GM18498 (cell line): ENCODE measurements around the gene DOCK11.
A peak's percentile ranks its signal among the peaks of the same experiment; 100 is the strongest.

Source experiments
- ATAC-seq: cut with Tn5 transposase; IDR thresholded peaks from one replicate; pipeline ENCODE4 v1.9.1; 2021; ENCODE audit warnings: mild to moderate bottlenecking, moderate library complexity; ENCODE audit not compliant: unreplicated experiment

The DOCK11 gene

GRCh38 chrX:118499295-118499694, 3.7 kb downstream of the DOCK11 start:
- ATAC-seq = no peak

GRCh38 chrX:118502161-118502789, 6.7 kb downstream of the DOCK11 start:
- peak; percentile 45 for ATAC-seq

DNA sequence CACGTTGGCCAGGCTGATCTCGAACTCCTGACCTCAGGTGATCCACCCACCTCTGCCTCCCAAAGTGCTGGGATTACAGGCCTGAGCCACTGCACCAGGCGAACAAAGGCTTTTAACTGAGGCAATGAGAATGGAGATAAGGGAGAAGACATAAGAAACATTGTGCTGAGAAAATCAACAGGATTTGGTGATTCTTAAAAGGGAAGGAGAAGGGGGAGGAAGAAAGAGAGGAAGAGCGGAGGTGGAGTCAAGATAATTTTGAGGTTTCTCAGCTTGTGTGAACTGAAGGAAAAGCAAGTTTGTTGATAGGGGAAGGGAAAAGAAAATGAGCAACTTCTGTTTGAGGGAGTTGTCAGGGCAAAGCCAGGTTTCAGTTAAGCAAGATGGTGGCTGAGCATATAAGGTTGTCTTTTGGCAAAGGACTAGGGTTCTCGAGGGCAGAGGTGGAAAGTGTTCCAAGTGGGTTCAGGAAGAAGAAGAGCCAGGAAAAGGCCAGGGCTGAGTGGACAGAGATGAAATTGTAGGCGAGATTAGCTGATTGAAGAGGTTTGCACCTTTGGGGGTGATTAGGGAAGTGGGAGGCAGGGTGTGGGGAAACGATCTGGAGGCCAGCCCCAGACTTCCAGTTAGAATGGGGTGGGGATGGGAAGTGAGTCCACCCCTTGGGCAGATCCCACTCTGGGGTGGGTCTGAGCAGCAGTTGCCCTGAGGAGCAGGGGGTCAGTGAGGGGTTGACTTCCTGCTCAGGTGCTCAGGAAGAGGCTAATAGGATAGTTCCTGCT, 7.8 kb downstream of the DOCK11 start:
- ATAC-seq = no peak

GRCh38 chrX:118504581-118504980, 9.0 kb downstream of the DOCK11 start:
- no peak for ATAC-seq

DNA sequence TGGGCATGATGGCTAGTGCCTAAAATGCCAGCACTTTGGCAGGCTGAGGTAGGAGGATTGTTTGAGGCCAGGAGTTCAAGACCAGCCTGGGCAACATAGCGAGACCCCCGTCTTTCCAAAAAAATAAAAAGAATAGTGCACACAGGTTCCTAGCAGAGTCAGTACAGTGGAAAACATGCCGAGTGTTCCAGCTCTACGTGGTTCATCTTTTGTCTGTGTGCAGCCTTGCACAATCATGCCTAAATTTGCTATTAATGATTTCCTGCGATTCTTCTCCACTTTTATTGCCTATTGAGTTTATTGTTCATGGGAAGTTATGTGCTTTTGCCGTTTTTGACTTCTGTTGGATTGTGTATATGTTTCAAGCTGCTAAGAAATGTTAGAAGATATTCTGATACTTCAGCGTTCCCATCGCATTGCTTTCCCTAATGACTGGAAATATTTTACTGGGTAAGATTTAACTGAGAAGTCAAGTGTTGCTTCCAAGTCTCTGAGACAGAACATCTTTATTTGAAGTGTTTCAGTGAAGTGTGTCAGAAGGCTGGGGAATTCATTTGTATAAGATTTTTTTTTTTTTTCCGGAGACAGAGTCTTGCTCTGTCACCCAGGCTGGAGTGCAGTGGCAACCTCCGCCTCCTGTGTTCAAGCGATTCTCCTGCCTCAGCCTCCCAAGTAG, 11.3 kb downstream of the DOCK11 start:
- ATAC-seq = no peak

DNA sequence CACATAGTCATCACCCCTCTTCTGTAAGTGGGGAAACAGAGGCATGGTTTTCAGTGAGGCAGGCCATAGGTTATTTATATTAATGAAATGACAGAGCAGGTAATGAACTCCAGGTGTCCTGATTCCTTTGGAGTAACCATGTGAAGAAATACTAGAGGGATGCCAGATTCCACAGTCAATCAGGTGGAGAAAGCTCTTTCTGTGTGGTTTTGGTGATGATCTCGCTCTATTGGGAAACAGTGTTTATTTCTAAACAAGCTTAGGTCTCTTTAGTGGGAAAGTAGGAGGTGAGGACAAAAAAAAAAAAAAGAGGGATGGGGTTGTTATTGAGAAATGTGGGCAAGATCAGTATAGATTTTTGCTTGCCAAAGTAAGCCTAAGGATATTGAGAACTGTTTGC, 12.2 kb downstream of the DOCK11 start:
- ATAC-seq = no peak

DNA sequence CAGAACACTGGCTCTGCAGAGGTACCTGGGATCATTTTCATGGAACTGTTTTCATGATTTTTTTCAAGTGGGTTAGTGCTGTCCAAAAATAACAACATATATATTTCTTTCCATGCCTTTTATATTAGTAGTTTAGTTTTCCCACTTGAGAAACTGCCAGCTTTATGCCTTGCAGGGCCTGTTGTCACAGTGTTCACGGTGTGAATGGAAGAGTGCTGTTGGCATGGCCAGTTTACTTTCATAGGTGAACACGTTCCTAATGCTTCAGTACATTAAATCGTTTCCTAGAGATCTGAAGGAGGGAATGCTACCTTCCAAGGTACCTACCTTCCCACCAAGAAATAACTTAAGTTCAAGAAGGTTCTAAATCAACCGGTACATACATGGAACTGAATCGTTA, 12.6 kb downstream of the DOCK11 start:
- ATAC-seq = no peak

DNA sequence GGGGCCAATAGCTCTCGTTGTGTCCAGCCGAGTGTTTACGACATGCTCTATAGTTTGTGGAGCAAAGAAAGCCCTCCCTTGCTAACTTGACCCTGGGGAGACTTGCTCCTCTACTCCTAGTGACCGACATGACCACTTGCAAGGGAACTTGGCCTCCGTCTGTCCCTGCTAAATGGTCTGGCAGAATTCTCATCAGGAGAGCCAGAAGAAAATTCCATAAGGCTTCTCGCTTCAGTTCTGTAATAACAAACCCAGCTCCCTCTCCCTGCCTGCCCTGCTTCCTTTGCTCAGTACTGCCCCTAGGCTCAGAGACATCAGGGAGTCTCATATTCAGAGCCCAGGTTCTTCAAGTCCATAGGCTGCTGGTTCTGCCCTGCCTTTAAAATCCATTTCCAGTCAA, 13.0 kb downstream of the DOCK11 start:
- no peak for ATAC-seq

DNA sequence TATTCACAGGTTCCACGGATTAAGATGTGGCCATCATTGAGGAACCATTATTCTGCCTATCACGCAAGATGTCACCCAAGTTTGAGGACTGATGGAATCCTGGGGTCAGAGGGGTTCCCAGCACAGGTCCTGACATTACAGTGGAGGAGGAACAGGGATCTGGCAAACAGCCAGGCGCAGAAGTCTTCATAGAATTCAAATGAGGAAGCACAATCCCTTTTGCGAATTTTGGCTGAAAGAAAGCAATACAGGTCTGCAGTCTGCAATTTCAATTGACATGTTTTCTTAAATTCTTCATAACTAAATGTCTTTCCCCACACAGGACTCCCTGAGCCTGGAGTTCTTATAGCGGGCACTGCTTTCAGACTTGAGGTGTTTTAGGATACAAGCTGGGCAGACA, 14.5 kb downstream of the DOCK11 start:
- no peak for ATAC-seq

GRCh38 chrX:118513120-118513898, 17.7 kb downstream of the DOCK11 start:
- no peak for ATAC-seq

- no peak for ATAC-seq
Observed at GRCh38 chrX:118519411-118520215, 24.0 kb downstream of the DOCK11 start.

- ATAC-seq = no peak
Observed at GRCh38 chrX:118520216-118521206, 24.9 kb downstream of the DOCK11 start.

- no peak for ATAC-seq
Observed at GRCh38 chrX:118521435-118521834, 25.8 kb downstream of the DOCK11 start.

DNA sequence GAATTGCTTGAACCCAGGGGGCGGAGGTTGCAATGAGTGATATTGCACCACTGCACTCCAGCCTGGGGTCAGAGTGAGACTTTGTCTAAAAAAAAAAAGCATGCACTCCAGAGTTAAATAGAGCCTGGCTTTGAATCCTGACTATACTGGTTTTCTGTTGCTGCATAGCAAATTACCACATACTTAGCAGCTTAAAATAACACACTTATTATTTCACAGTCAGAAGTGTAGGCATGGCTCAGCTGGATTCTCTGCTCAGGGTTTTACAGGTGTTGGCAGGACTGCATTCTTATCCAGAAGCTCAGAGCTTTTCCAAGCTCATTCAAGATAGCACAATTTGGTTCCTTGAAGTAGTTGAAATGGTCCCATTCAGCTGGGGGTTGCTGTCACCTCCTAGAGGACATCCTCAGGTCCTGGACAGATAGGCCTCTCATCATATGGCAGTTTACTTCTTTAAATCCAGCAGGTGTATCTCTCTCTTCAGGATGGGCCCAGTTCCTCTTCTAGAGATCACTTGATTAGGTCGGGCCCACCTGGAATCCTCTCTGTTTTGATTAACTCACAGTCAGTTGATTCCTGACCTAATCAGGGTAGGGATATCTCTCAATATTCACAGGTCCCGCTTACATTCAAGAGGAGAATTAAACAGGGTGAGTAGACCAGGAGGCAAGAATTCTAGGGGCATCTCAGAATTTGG, 26.8 kb downstream of the DOCK11 start:
- ATAC-seq = no peak

DNA sequence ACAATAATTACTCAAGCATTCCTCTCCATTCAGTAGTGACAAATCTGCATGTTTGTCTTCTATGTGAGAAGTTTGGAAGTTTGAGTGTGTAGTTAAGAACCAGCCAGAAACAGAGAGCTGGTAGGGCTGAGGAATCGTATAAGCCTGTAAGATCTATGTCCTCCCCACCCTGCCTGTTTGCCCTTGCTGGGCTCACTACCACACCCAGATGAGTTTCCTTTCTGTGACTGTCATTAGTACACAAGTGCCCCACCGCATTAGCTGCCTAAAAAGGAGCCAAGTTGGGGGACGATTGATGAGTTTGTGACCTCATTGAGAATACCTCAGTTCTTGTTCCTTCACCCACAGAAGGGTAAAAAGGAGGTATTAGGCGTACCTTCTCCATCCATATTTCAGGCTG, 28.3 kb downstream of the DOCK11 start:
- no peak for ATAC-seq

DNA sequence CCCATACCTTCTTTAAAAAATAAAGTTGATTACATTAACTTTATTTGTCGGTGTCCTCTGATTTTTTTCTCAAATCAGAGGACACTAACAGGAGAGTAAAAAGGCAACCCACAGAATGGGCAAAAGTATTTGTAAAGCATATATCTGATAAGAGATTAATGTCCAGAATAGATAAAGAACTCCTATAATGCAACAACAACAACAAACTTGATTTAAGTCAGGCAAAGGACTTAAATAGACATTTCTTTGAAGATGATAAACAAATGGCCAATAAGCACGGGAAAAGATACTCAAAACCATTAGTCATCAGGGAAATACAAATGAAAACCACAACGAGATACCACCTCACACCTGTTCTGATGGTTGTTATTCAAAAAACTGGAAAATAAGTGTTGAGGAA, 28.7 kb downstream of the DOCK11 start:
- ATAC-seq = no peak

DNA sequence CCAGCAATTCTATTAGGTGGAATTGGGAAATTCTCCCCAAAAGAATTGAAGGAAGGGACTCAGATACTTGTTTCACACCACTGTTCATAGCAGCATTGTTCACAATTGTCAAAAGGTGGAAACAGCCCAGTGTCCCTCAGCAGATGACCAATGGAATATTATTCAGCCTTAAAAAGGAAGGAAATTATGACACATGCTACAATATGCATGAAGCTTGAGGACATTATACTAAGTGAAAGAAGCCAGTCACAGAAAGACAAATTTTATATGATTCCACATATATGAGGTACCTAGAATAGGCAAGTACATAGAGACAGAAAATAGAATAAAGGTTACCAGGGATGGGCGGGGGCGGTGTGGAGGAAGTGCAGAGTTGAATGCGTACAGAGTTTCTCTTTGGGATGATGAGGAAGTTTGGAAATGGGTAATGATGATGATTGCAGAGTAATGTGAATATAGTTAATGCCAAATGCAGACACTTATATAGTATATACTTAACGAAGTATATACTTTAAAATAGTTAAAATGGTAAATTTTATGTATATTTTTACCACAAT, 29.6 kb downstream of the DOCK11 start:
- ATAC-seq = no peak

DNA sequence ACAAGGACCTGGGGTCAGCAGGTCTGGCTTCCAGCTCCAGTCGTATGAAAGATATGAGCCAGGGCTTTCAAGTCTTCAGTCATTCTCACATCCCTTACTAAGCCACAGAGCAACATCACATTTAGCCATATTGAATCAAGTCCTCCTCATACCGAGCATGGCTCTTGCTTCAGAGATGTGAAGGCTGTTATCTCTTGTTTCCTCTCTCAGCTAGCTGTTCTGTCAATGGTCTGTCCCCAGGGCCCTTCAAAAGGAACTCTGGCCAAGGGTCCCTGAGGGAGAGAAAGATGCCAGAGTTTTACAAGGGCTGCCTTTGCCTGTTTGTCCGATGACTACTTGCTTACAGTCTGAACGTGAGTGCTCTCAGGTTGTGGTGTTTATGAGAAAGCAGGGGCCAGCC, 30.5 kb downstream of the DOCK11 start:
- no peak for ATAC-seq
